Measurements from ENCODE around the gene TNFAIP8. TPM values are rescaled to one million over a fixed set of nuclear protein-coding genes. Genes with fewer than 3 reads are reported as not detected.

Gene TNFAIP8
- total and polyA plus RNA-seq, 2 experiments from 2014 or later = 18.3 to 37.6 TPM

DNA sequence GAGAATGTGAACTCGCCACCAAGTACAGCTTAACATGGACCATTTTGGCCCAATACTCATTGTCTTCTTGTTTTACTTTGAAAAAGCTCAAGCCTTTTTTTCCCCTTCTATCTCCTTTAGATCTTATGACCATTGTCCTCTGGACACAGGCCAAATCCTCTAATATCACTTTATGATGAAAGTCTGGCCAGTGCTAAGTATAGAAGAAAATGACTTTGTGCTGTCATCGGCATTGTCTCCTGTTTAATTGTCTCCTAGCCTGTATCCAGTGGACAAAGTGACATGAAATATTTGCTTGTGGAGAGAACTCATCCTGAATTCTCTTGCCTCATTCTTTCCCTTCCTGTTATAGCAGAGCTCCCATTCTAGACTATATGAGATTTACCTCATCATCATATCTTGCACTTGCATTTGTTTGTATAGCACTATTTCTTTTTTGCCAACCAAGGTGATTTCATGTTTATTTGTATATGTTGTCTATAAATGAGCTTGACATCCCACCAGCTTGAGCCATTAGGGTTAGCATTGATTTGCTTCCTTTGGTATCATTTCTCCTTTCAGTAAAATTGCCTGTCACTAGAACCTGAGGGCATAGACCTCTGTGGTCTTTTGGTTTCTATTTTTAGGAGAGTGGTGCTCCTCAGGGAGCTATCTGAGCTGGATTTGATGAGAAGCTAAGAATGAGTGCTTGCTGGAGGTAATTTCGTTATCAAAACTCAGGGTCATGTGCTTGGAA is 18.8 kb upstream of the TNFAIP8 start:
- no peak overlapping the region for H3K27ac ChIP-seq
- H3K4me3 ChIP-seq = no peak overlapping the region
- no peaks in the 10 kb centered on the region for H4K20me1 ChIP-seq (ENCODE audit: insufficient read depth, poor library complexity, severe bottlenecking)
- no peaks in the 10 kb centered on the region for H3K36me3 ChIP-seq (replicated peaks; ENCODE audit: insufficient read depth, low read depth)
- no peak for TF ChIP-seq CTCF (IDR thresholded peaks at IDR 0.05; ENCODE audit: poor library complexity)
- no peak for TF ChIP-seq EZH2 (IDR thresholded peaks at IDR 0.05; ENCODE audit: borderline replicate concordance)
- TF ChIP-seq EZH2phosphoT487 (IDR thresholded peaks at IDR 0.05; ENCODE audit: low read depth, severe bottlenecking, unreplicated experiment) = no peak
- no peaks in the 10 kb centered on the region for H3K9me3 ChIP-seq (ENCODE audit: low read depth)
- 83% methylated on average over 3 of the region's 3 CpGs for WGBS (ENCODE audit: low lambda C conversion rate, missing lambda C conversion rate)
- no peaks in the 10 kb centered on the region for H3K27me3 ChIP-seq
- no peaks in the 10 kb centered on the region for H3K9me2 ChIP-seq (replicated peaks; ENCODE audit: insufficient read depth)
- peaks cover 9% of the 10 kb centered on the region for H3K79me2 ChIP-seq
- no peak overlapping the region for H2AFZ ChIP-seq
- no peak overlapping the region for H3K4me2 ChIP-seq
- H3K4me1 ChIP-seq (ENCODE audit: insufficient read depth) = peaks cover 4% of the 10 kb centered on the region
- no peak for DNase-seq (ENCODE audit: low spot score)

DNA sequence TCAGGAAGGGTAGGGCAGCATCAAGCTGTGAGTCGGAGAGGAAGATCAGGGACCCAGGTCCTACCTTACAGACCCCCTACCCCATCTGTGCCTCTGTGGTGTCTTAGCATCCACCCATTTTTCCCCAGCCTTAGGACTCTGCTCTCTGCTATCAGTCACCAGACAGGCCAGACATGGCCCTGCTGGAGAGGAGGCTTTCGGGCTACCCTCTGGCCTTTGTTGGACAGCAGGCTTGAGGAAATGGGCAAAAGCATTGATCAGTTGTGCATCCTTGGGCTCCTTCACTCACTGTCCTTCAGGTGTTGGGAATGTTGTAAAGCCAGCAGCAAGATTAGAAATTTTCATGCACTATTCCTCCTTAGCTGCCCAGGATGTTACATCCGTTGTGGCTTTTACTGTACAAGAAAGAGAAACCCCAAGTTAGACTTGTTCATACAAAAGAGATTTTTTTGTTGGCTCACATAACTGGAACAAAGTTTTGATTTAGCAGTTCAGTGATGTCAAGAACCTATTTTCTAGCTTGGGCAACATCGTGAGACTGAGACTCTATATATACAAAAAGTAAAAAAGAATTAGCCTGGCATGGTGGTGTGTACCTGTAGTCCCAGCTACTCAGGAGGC is 17.4 kb upstream of the TNFAIP8 start:
- 99% methylated on average over 4 of the region's 4 CpGs for WGBS (ENCODE audit: low lambda C conversion rate, missing lambda C conversion rate)
- Histone ChIP-seq H2AFZ (no peak overlapping the region), H3K4me3 (no peak overlapping the region), H4K20me1 (ENCODE audit: insufficient read depth, poor library complexity, severe bottlenecking) (no peaks in the 10 kb centered on the region), H3K9me3 (ENCODE audit: low read depth) (no peaks in the 10 kb centered on the region), H3K79me2 (peaks cover 7% of the 10 kb centered on the region), H3K27ac (no peak overlapping the region), H3K4me1 (ENCODE audit: insufficient read depth) (peaks cover 13% of the 10 kb centered on the region), H3K9me2 (replicated peaks; ENCODE audit: insufficient read depth) (no peaks in the 10 kb centered on the region), H3K27me3 (no peaks in the 10 kb centered on the region), H3K36me3 (replicated peaks; ENCODE audit: insufficient read depth, low read depth) (no peaks in the 10 kb centered on the region), H3K4me2 (no peak overlapping the region)
- no peak for DNase-seq (ENCODE audit: low spot score)
- no peak for TF ChIP-seq EZH2 (IDR thresholded peaks at IDR 0.05; ENCODE audit: borderline replicate concordance)

DNA sequence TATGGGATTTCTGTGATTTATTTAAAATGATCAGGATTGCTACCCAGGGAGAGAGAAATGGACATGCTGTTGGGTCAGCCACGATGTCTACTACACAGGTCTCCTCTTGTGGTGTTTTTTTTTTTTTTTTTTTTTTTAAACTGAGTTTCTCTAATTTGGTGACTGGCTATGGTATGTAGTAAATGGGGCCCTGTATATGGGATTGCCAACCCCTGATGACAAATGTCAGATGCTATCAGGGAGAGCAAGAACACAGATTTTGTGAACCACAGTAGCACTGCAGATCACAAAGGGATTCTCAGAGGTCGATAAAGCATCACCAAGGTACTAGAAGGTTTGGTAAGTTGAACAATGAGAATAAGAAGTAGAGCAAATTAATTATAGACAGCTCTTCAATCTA is 16.5 kb upstream of the TNFAIP8 start:
- Histone ChIP-seq H3K27me3 (no peaks in the 10 kb centered on the region), H2AFZ (no peak overlapping the region), H4K20me1 (ENCODE audit: insufficient read depth, poor library complexity, severe bottlenecking) (no peaks in the 10 kb centered on the region), H3K4me1 (ENCODE audit: insufficient read depth) (peaks cover 16% of the 10 kb centered on the region), H3K36me3 (replicated peaks; ENCODE audit: insufficient read depth, low read depth) (no peaks in the 10 kb centered on the region), H3K9me3 (ENCODE audit: low read depth) (no peaks in the 10 kb centered on the region), H3K27ac (no peak overlapping the region), H3K9me2 (replicated peaks; ENCODE audit: insufficient read depth) (no peaks in the 10 kb centered on the region), H3K79me2 (peaks cover 12% of the 10 kb centered on the region), H3K4me3 (no peak overlapping the region), H3K4me2 (no peak overlapping the region)
- no peak for TF ChIP-seq EZH2phosphoT487 (IDR thresholded peaks at IDR 0.05; ENCODE audit: low read depth, severe bottlenecking, unreplicated experiment)
- TF ChIP-seq EZH2 (IDR thresholded peaks at IDR 0.05; ENCODE audit: borderline replicate concordance) = no peak
- no peak for TF ChIP-seq CTCF (IDR thresholded peaks at IDR 0.05; ENCODE audit: poor library complexity)
- no peak for DNase-seq (ENCODE audit: low spot score)
- 97% methylated on average over 2 of the region's 2 CpGs for WGBS (ENCODE audit: low lambda C conversion rate, missing lambda C conversion rate)

DNA sequence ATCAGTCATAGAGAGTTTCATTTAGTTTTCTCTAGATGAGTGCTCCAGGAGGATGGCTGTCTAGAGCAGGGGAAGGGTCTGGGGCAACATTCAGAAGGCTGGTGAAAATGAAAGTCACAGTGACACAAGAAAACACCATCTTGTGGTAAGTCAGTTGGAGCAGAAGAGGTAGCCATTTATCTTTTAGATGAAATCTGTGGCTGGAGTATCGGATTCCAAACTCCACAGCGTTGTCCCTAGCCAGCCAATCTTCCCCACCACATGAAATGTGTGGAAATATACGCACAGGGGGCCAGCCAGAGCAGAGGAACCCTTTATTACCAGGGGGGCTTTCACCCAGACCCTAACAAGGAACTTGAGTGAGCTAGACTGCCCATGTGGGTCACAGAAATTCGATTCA is 15.9 kb upstream of the TNFAIP8 start:
- Histone ChIP-seq H3K27me3 (no peaks in the 10 kb centered on the region), H3K27ac (no peak overlapping the region), H4K20me1 (ENCODE audit: insufficient read depth, poor library complexity, severe bottlenecking) (no peaks in the 10 kb centered on the region), H2AFZ (no peak overlapping the region), H3K4me1 (ENCODE audit: insufficient read depth) (peaks cover 16% of the 10 kb centered on the region), H3K4me2 (no peak overlapping the region), H3K36me3 (replicated peaks; ENCODE audit: insufficient read depth, low read depth) (no peaks in the 10 kb centered on the region), H3K9me3 (ENCODE audit: low read depth) (no peaks in the 10 kb centered on the region), H3K79me2 (peaks cover 15% of the 10 kb centered on the region), H3K9me2 (replicated peaks; ENCODE audit: insufficient read depth) (no peaks in the 10 kb centered on the region), H3K4me3 (no peak overlapping the region)
- TF ChIP-seq EZH2phosphoT487 (IDR thresholded peaks at IDR 0.05; ENCODE audit: low read depth, severe bottlenecking, unreplicated experiment) (no peak), CTCF (IDR thresholded peaks at IDR 0.05; ENCODE audit: poor library complexity) (no peak)
- no peak for DNase-seq (ENCODE audit: low spot score)
- WGBS (ENCODE audit: low lambda C conversion rate, missing lambda C conversion rate) = 93% methylated on average over 4 of the region's 4 CpGs
